Frontal cortex (tissue), 4 donors: ENCODE measurements around the gene CRMP1. TPM values are rescaled to one million over a fixed set of nuclear protein-coding genes. Genes with fewer than 3 reads are reported as not detected.

Experiments
- DNase-seq, 2 donors: peaks; one replicate each; pipeline ENCODE4 v3.0.0; 2012; ENCODE audit warnings: low spot score in 2 of 2
- FAIRE-seq: peaks from 2 replicates; lab custom pipeline; 2012; peaks lifted over from hg19 to GRCh38; lab: Jason Lieb, UNC
- total RNA-seq: library from RNA; depleted of rRNA; stranded (reverse); fragments of >200 nt; gene quantifications from one replicate; pipeline ENCODE4 v1.2.3, GENCODE V29; 2014
- donor health status: control.
- donor health status: control.
- donor health status: control.

The CRMP1 gene
- total RNA-seq, 1 donor from 2014 or later, result 624 TPM

- FAIRE-seq (no peak), DNase-seq (peak; percentile 73 to 78)
These were observed 2.7 kb downstream of the CRMP1 start for GRCh38 chr4:5890063-5890727.

- DNase-seq, result no peak
- no peak for FAIRE-seq
These were observed 3.7 kb downstream of the CRMP1 start for GRCh38 chr4:5889002-5889696.

- FAIRE-seq (no peak), DNase-seq (peak; percentile 64 to 74)
These were observed 4.5 kb downstream of the CRMP1 start for GRCh38 chr4:5888222-5889001.

- FAIRE-seq (no peak), DNase-seq (peak in 1 of 2 donors; percentile 38)
These were observed 5.3 kb downstream of the CRMP1 start for GRCh38 chr4:5887361-5888221.

- DNase-seq (no peak), FAIRE-seq (no peak)
These were observed 5.9 kb downstream of the CRMP1 start for GRCh38 chr4:5887011-5887360.

- DNase-seq, result no peak
- no peak for FAIRE-seq
These were observed 7.2 kb downstream of the CRMP1 start for GRCh38 chr4:5885733-5886132.

- FAIRE-seq, result no peak
- no peak for DNase-seq
These were observed 8.1 kb downstream of the CRMP1 start for GRCh38 chr4:5884796-5885195.

GRCh38 chr4:5883916-5884315 is 9.0 kb downstream of the CRMP1 start:
- FAIRE-seq (no peak), DNase-seq (no peak)

- FAIRE-seq, result no peak
These were observed 9.9 kb downstream of the CRMP1 start for GRCh38 chr4:5882947-5883346.

GRCh38 chr4:5881340-5881739 is 11.5 kb downstream of the CRMP1 start:
- FAIRE-seq (no peak), DNase-seq (no peak)

More at GRCh38 chr4:5882947-5883346, 9.9 kb downstream of the CRMP1 start:
- DNase-seq, result no peak

GRCh38 chr4:5878359-5878758 is 14.5 kb downstream of the CRMP1 start:
- DNase-seq (no peak), FAIRE-seq (no peak)

- no peak for FAIRE-seq
These were observed 15.5 kb downstream of the CRMP1 start for GRCh38 chr4:5877392-5877791.

GRCh38 chr4:5874811-5875449 is 18.0 kb downstream of the CRMP1 start:
- FAIRE-seq (no peak), DNase-seq (peak in 1 of 2 donors; percentile 62)

More at GRCh38 chr4:5877392-5877791, 15.5 kb downstream of the CRMP1 start:
- DNase-seq, result no peak

- no peak for FAIRE-seq
- no peak for DNase-seq
These were observed 22.2 kb downstream of the CRMP1 start for GRCh38 chr4:5870701-5871100.

GRCh38 chr4:5869966-5870619 is 22.8 kb downstream of the CRMP1 start:
- DNase-seq (no peak), FAIRE-seq (no peak)

- DNase-seq, result no peak
These were observed 25.0 kb downstream of the CRMP1 start for GRCh38 chr4:5867866-5868265.

GRCh38 chr4:5866841-5867813 is 25.8 kb downstream of the CRMP1 start:
- FAIRE-seq, result no peak

More at GRCh38 chr4:5867866-5868265, 25.0 kb downstream of the CRMP1 start:
- FAIRE-seq, result no peak

More at GRCh38 chr4:5866841-5867813, 25.8 kb downstream of the CRMP1 start:
- no peak for DNase-seq
